HG03354 (cell line): Measurements from ENCODE around the gene FOXP1.

Experiments
- ATAC-seq: cut with Tn5 transposase; IDR thresholded peaks from one replicate; pipeline ENCODE4 v1.9.1; 2021; ENCODE audit warnings: mild to moderate bottlenecking; ENCODE audit not compliant: unreplicated experiment, poor library complexity, severe bottlenecking

The FOXP1 gene

GRCh38 chr3:71156062-71156665, 427.4 kb downstream of the FOXP1 start:
- no peak for ATAC-seq

- ATAC-seq = no peak
These were observed 428.7 kb downstream of the FOXP1 start for GRCh38 chr3:71154846-71155245.

- no peak for ATAC-seq
These were observed 429.8 kb downstream of the FOXP1 start for GRCh38 chr3:71153713-71154112.

- ATAC-seq = no peak
These were observed 430.6 kb downstream of the FOXP1 start for GRCh38 chr3:71152892-71153265.

DNA sequence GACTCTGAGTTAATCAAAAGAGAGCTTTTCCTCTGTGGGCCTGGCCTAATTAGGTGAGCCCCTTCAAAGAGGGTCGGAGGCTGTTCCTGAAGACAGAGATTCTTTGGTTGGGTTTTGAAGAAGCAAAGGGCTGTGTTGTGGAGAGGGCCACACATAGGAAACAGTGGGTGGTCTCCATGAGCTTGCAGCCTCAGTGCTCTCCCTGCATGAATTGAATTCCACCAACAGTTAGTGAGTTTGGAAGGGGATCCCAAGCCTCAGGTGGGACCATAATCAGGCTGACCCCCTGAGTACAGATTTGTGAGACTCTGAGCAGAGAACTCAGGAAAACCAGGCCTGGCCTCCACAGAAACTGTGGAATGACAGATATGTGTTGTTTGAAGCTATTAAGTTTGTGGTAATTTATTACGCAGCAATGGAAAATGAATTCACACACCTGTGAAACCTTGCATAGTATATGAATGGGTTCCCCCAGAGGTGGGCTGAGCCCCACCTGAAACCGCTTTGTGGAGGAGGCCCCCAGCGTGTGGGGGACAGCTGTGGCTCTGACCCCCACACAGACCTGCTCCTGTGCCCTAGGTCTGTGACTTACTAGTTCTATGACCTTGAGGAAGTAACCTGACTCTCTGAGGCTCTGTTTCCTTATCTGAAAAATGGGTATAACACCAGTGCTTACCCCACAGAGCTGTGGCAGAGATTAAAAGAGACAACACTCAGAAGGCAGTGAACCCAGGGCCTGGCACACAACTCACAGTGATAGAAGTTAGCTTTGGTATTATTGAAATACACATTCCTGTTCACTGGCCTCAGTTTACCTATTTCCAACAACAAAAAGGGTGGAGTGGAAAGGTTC, 431.3 kb downstream of the FOXP1 start:
- ATAC-seq = no peak

DNA sequence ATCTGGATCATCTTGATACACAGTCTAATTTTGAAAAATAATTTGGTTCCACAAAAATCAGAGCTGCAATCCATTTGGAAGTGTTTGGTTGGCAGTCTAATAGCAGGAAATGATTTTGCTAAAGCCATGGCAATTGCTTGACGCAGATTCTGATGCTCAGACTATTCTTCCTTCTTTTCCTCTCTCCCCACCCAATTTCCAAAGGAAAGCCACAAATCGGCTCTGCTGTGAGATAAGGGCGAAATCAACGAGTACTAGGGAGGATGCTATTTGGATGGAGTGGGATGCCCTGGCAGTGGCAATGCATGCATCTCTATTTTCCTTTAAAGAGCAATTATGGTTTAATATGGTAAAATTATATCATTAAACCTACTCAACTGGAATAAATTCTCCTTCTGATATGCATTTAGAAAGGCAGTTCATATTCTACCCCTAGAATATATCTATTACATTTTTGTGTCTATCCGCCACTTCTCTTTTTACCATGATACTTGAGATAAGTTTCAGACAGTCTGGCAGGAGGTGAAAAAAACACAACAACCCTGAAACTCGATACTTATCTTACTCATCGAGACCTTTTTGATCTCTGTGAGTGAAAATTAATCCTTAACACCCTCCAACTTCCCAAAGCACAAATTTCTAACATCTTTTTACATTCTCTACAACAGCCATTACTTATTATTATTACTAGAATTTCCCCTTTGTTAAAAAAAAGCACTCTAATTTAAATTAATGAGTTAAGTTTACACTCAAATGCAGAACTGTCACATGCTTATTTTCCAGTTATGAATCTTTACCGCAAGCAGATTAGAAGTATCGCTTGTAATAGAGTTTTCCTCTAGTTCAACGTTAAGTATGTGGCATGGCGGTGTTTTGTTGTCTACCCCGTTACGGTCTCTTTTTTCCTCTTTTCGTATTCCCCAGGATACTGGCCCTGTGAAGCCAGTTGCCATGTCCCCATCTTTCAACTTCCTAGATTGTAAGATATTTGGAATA, 433.3 kb downstream of the FOXP1 start:
- ATAC-seq = no peak

DNA sequence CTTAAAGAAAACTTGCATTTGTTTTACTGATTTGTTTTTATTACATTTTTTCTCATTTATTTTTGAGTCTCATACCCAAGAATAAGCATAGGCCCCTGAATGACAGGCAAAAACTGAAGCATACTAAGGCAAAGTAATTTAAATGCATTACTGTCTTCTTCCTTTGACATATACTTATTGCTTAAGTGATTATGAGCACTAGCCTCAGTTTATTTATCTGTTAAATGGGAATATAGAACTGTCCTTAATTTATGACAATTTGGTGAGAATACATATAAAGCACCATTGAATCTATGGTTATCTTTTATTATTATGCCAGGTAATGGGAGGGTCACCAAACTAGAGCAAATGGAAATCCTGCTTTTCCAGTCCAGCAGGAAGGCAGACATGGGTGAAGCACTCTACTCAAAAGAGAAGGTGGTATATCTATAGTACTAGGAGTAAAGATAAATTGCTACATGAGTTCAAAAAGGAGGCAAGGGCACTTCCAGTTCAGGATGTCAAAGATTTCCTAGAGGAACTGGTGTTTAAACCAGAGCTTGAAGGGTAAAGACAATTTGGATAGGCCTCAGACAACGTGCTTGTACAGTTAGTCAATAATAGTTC, 435.0 kb downstream of the FOXP1 start:
- no peak for ATAC-seq

GRCh38 chr3:71146673-71147072, 436.9 kb downstream of the FOXP1 start:
- ATAC-seq = no peak

DNA sequence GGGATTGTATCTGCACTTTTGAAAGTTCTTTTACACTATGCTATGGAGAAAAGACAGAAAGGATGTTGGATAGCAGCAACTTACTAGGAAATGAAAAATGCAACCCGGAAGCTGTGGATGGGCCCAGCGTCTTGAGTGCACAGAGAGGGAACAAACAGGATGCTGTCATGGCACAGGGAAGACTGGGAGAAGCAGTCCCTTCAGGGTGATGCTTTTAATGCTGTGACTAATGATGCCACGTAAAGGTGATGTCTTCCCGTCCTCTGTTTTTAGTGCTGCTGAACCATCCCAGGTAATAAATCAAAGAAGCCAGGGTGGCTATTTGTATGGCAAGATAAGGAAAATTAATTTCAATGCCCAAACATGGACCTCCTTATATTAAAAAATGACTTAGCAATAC, 437.6 kb downstream of the FOXP1 start:
- no peak for ATAC-seq

GRCh38 chr3:71144525-71145253, 438.8 kb downstream of the FOXP1 start:
- no peak for ATAC-seq

DNA sequence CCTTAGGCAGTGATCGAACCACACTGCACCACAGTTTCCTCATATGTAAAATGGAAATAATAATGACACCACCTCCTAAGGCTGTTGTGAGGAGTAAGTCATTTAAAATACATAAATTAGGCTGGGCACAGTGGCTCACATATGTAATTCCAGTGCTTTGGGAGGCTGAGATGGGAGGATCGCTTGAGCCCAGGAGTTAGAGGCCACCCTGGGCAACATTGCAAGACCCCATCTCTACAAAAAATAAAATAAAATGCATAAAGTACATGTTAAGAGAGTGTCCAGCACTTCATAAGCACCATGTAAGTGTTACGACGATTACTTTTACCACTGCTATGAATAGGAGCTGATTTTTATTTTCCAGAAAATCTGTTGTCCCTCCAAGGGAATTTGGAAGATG, 440.0 kb downstream of the FOXP1 start:
- no peak for ATAC-seq

- ATAC-seq = no peak
These were observed 440.9 kb downstream of the FOXP1 start for GRCh38 chr3:71142441-71143161.

DNA sequence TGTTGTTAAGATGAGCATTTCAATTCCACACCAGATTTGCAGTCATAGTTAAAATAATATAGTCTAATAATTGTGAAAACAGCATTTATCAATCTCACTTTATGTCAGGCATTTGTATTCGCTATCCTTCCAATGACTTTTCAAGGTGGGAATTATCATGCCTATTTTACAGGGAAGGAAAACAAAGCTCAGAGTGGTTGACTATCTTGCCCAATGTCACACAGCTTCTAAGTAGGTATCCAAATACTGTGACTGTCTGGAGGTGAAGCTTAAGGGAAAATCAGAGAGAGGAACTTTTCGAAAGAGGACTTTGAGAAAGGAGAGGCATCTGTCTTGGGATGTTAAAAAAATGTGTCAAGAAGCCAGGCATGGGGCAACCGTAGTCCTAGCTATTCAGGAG, 443.1 kb downstream of the FOXP1 start:
- no peak for ATAC-seq

DNA sequence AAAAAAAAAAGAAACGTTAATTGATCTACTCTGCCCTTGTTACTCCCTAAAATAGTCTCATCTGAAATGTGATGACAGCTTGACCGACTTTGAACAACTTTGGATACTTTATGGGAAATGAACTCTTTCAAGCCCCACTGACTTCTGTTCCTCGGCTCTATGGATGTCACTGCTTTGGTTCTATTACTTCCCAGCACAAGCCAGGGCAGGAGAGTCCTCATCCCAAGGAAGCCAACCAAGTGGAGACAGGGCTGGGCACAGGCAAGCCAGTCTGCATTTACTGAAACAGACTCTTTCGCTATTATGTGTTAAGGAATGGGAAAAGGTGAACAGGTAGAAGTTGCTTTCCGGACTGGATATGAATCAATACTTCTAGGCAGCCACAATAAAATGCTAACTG, 444.0 kb downstream of the FOXP1 start:
- ATAC-seq = no peak

DNA sequence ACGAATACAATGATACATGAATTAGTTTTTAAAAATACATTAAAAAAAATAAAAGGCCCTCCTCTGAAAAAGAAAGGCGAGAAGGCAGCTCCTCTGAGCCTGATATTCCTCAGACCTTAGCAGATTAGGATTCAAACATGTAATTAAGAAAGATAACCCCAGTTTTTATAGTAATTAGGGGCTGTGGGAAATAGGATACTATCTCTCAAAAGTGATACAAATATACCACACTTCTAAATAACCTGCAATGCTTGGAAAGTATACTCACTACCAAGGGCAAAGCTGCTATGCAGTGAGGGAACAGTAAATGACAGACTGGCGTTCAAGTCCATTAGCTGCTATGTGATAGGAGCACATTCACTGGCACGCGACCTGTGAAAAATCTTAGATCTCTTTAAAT, 445.1 kb downstream of the FOXP1 start:
- ATAC-seq = no peak

GRCh38 chr3:71136276-71136675, 447.3 kb downstream of the FOXP1 start:
- no peak for ATAC-seq

- no peak for ATAC-seq
These were observed 448.0 kb downstream of the FOXP1 start for GRCh38 chr3:71135373-71136088.

DNA sequence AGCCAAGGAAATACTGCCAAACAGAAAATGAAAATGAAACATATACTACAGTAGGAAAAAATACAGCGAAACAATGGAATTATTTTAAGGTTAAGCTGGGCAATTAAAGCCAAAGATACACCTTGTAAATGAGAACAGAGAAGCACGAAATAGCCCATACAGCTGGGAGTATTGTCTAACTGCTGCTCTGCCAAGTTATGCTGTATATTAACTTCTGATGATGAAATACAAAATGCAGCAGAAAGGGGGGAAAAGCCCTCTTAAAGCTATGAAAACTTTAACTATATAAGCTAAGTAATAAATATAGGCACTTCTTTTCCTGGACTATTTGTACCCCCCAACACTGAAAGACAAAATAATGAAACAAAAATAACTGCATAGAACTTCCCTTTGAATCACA, 449.0 kb downstream of the FOXP1 start:
- ATAC-seq = no peak
